Lower leg skin (tissue), 4 donors: ENCODE results near the gene FBXO44. TPM values are rescaled to one million over a fixed set of nuclear protein-coding genes. Genes with fewer than 3 reads are reported as not detected.

Experiments used
- DNase-seq, 2 donors: peaks; one replicate each; pipeline ENCODE4 v3.0.0-alpha.2; 2019; ENCODE audit warnings: low spot score in 2 of 2
- H3K4me3 ChIP-seq: fragments of 200-600 bp; sonication (generic); 2 replicates; pipeline ENCODE4 v1.5.1; 2017; ENCODE audit warnings: mild to moderate bottlenecking, low read depth; ENCODE audit not compliant: poor library complexity, severe bottlenecking
- POLR2A ChIP-seq, 2 donors: fragments of 450-650 bp; IDR thresholded peaks; one replicate each; pipeline ENCODE4 v1.6.1; 2016 to 2017; ENCODE audit warnings: antibody characterized with exemption in 2 of 2, mild to moderate bottlenecking in 1 of 2, moderate library complexity in 1 of 2
- WGBS, 2 donors: methylation state at CpG; one replicate each; pipeline ENCODE4 v1.1.5; 2018; 5-methylcytosine and 5-hydroxymethylcytosine counted together
- intact Hi-C: fragments of 100-400 bp; cut with DNase I; formaldehyde crosslinking; loops from one replicate; pipeline ENCODE4 v1.15.0; 2023; ENCODE audit warnings: low total_unique reads
- total RNA-seq, 4 donors: library from RNA; depleted of rRNA; stranded (reverse); fragments of >200 nt; gene quantifications; one replicate each; pipeline ENCODE4 v1.1.0, GENCODE V29; 2016
- TF ChIP-seq, protein P1 (sequence below), 3 donors: fragments of 450-650 bp; IDR thresholded peaks; one replicate each; pipeline ENCODE4 v1.5.1; 2016; ENCODE audit warnings: antibody characterized with exemption in 3 of 3, mild to moderate bottlenecking in 3 of 3, moderate library complexity in 2 of 3

Gene FBXO44
- total RNA-seq, 4 donors from 2014 or later = 25.0 to 32.3 (median 27.0) TPM

DNA sequence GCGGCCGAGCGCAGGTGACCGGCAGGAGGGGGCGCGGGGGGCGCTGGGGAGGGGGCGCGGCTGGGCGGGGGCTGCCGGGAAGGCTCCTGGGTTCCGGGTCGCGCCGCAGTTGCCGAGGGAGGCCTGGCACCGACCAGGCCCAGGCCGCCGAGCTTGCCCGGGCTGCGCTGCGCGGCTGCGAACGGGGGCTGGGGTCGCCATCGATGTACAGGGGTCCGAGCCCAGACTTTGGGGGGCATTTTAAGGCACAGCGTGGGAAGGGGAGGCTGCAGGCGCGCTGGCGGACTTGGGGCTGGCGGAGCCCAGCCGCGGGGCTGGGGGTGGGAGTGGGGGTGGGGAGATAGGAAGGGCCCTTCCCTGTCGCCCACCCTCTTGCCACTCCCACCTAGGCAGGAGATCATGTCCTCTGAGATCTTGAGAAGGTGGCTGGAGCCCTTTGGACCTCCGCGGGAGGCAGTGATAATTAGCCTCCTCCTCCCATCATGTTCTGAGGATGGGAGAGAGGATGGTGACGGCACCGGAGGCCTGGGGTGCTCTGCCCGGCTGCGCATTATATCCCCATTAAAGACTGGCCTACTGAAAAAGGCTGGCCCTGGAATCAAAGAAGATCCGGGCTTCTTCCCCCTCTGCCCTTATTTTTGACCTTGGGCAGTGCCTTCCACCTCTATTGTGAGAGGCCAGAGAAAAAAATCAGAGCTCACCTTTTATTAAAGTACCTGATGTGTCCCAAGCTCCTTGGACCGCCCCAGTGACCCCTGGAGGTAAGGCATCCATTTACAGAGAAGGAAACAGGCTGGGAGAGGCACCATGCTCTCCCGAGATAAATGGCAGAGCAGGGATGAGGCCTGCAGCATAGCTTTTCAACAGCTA is 497 bp downstream of the FBXO44 start:
- no peak for DNase-seq
- intact Hi-C loops = loop anchor here (1.0 kb wide), 1 partner anchor 133 kb away; no protein-coding TSS in a partner anchor
- peak overlapping the region; percentile 45 for H3K4me3 ChIP-seq
- WGBS, 2 donors = 14 to 29% methylated on average over 17 to 26 of the region's 45 CpGs
- TF ChIP-seq, protein P1, sequence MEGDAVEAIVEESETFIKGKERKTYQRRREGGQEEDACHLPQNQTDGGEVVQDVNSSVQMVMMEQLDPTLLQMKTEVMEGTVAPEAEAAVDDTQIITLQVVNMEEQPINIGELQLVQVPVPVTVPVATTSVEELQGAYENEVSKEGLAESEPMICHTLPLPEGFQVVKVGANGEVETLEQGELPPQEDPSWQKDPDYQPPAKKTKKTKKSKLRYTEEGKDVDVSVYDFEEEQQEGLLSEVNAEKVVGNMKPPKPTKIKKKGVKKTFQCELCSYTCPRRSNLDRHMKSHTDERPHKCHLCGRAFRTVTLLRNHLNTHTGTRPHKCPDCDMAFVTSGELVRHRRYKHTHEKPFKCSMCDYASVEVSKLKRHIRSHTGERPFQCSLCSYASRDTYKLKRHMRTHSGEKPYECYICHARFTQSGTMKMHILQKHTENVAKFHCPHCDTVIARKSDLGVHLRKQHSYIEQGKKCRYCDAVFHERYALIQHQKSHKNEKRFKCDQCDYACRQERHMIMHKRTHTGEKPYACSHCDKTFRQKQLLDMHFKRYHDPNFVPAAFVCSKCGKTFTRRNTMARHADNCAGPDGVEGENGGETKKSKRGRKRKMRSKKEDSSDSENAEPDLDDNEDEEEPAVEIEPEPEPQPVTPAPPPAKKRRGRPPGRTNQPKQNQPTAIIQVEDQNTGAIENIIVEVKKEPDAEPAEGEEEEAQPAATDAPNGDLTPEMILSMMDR (IDR thresholded peaks at IDR 0.05) = no peak
- no peak for TF ChIP-seq POLR2A (IDR thresholded peaks at IDR 0.05)

GRCh38 chr1:11657654-11658053 is 3.0 kb downstream of the FBXO44 start:
- TF ChIP-seq, protein P1 (IDR thresholded peaks at IDR 0.05) = no peak
- TF ChIP-seq POLR2A (IDR thresholded peaks at IDR 0.05) = no peak
- no peak overlapping the region for H3K4me3 ChIP-seq
- no peak for DNase-seq
- intact Hi-C loops = no loop called here
- 81 to 83% methylated on average over 6 of the region's 6 CpGs for WGBS, 2 donors

GRCh38 chr1:11658542-11658941 is 3.9 kb downstream of the FBXO44 start:
- TF ChIP-seq POLR2A (IDR thresholded peaks at IDR 0.05) = no peak
- TF ChIP-seq, protein P1 (IDR thresholded peaks at IDR 0.05) = no peak
- H3K4me3 ChIP-seq = no peak overlapping the region
- WGBS, 2 donors = 89 to 90% methylated on average over 21 to 23 of the region's 23 CpGs
- DNase-seq = no peak
- intact Hi-C loops = no loop called here

- WGBS, 2 donors = 91 to 93% methylated on average over 4 of the region's 4 CpGs
- intact Hi-C loops = loop anchor here (5.0 kb wide), 1 partner anchor 58 kb away; no protein-coding TSS in a partner anchor
These were observed 5.1 kb downstream of the FBXO44 start for GRCh38 chr1:11659748-11660147.

DNA sequence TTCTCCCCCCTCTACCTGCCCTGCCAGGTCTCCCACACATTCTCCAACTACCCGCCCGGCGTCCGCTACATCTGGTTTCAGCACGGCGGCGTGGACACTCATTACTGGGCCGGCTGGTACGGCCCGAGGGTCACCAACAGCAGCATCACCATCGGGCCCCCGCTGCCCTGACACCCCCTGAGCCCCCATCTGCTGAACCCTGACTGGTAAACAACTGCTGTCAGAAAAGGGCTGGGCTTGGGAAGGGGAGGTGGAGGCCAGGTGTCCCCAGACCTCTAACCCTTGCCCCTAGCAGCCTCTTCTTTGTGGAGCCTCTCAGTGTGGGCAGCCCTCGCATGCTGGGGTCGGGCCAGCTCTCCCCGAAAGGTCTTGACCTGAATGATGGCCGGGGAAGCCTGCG is 6.4 kb downstream of the FBXO44 start:
- H3K4me3 ChIP-seq = no peak overlapping the region
- TF ChIP-seq POLR2A (IDR thresholded peaks at IDR 0.05) = no peak
- TF ChIP-seq, protein P1 (IDR thresholded peaks at IDR 0.05) = no peak
- intact Hi-C loops = loop anchor here (5.0 kb wide), 1 partner anchor 56 kb away; no protein-coding TSS in a partner anchor
- WGBS, 2 donors = 92 to 93% methylated on average over 12 to 16 of the region's 17 CpGs
- no peak for DNase-seq

More at GRCh38 chr1:11659748-11660147, 5.1 kb downstream of the FBXO44 start:
- no peak for DNase-seq
- TF ChIP-seq POLR2A (IDR thresholded peaks at IDR 0.05) = no peak
- TF ChIP-seq, protein P1 (IDR thresholded peaks at IDR 0.05) = no peak
- no peak overlapping the region for H3K4me3 ChIP-seq
